H1 (cell line): Measurements from ENCODE around the gene FAM219A. TPM values are rescaled to one million over a fixed set of nuclear protein-coding genes. Genes with fewer than 3 reads are reported as not detected.
"Not testable (repeated sequence)": the region's sequence is repeated elsewhere in the genome, so short reads cannot be mapped to it uniquely, and the experiment has no call there.

Experiments used
- CTCF ChIA-PET: fragments of 300-600 bp; sonication (Branson Sonifier 250); formaldehyde crosslinking; loops from one replicate; lab custom pipeline; 2021; ENCODE audit not compliant: partially characterized antibody; lab: Charles Lee
- POLR2A ChIA-PET: fragments of 300-600 bp; sonication (Branson Sonifier 250); formaldehyde crosslinking; loops from one replicate; lab custom pipeline; 2021; ENCODE audit warnings: inconsistent platforms; ENCODE audit not compliant: partially characterized antibody; lab: Charles Lee
- DNase-seq, 2 experiments: peaks; one replicate each; pipeline versions ENCODE4 v3.0.0 to v3.0.0-alpha.2; 2010 to 2022; ENCODE audit warnings: low spot score in 2 of 2, low read depth in 1 of 2, mixed read lengths in 1 of 2
- FAIRE-seq: peaks from 2 replicates; lab custom pipeline; 2011; peaks lifted over from hg19 to GRCh38; lab: Jason Lieb, UNC
- H2AFZ ChIP-seq: 2 replicates; pipeline ENCODE4 v1.8.1; 2012; ENCODE audit warnings: low read length, inconsistent platforms
- H2AK5ac ChIP-seq: 2 replicates; pipeline ENCODE4 v1.6.1; 2013; ENCODE audit warnings: low read depth, low read length
- H2BK120ac ChIP-seq: replicated peaks from 2 replicates; pipeline ENCODE3; 2013; ENCODE audit warnings: low read depth, low read length, inconsistent platforms
- H2BK12ac ChIP-seq: 2 replicates; pipeline ENCODE4 v1.6.1; 2013; ENCODE audit warnings: low read depth, low read length
- H2BK15ac ChIP-seq: 2 replicates; pipeline ENCODE4 v1.6.1; 2013; ENCODE audit warnings: low read length
- H2BK20ac ChIP-seq: 2 replicates; pipeline ENCODE4 v1.6.1; 2013; ENCODE audit warnings: low read length
- H2BK5ac ChIP-seq: 2 replicates; pipeline ENCODE4 v1.6.1; 2013; ENCODE audit warnings: low read depth, low read length
- H3K14ac ChIP-seq: 2 replicates; pipeline ENCODE4 v1.6.1; 2013; ENCODE audit warnings: inconsistent platforms; ENCODE audit not compliant: insufficient read length
- H3K18ac ChIP-seq: 2 replicates; pipeline ENCODE4 v1.6.1; 2013; ENCODE audit warnings: low read length; ENCODE audit errors: extremely low read depth
- H3K23ac ChIP-seq: 2 replicates; pipeline ENCODE4 v1.6.1; 2013; ENCODE audit warnings: inconsistent platforms; ENCODE audit not compliant: insufficient read length
- H3K23me2 ChIP-seq: 2 replicates; pipeline ENCODE4 v1.6.1; 2013; ENCODE audit warnings: low read depth, low read length
- H3K27ac ChIP-seq: 2 replicates; pipeline ENCODE4 v1.6.1; 2011; ENCODE audit warnings: low read depth, low read length, inconsistent platforms
- H3K27me3 ChIP-seq, 4 experiments: replicated peaks in 1 of 4; 1 replicate in 1 of 4; 2 replicates in 3 of 4; pipeline versions ENCODE4 v1.6.1 to v1.8.1; 2011 to 2013; ENCODE audit warnings: low read length in 3 of 4, mild to moderate bottlenecking in 3 of 4, inconsistent platforms in 2 of 4, mixed read lengths in 2 of 4, moderate library complexity in 1 of 4; ENCODE audit not compliant: control insufficient read depth in 3 of 4, insufficient read depth in 3 of 4; ENCODE audit errors: extremely low read depth in 1 of 4
- H3K36me3 ChIP-seq, 4 experiments: 2 replicates each; pipeline versions ENCODE4 v1.6.1 to v1.8.1; 2011 to 2013; ENCODE audit warnings: mild to moderate bottlenecking in 4 of 4, low read length in 3 of 4, moderate library complexity in 2 of 4, control low read depth in 1 of 4, inconsistent platforms in 1 of 4; ENCODE audit not compliant: insufficient read depth in 4 of 4, control insufficient read depth in 2 of 4
- H3K4ac ChIP-seq: replicated peaks from 2 replicates; pipeline ENCODE3; 2013; ENCODE audit warnings: low read length, low read depth, mixed read lengths, inconsistent platforms; ENCODE audit not compliant: insufficient read length
- H3K4me1 ChIP-seq, 4 experiments: replicated peaks in 1 of 4; 1 replicate in 1 of 4; 2 replicates in 3 of 4; pipeline versions ENCODE4 v1.6.1 to v1.8.1; 2011 to 2013; ENCODE audit warnings: low read length in 3 of 4, inconsistent platforms in 2 of 4, mixed read lengths in 1 of 4; ENCODE audit not compliant: insufficient read depth in 4 of 4, control insufficient read depth in 3 of 4
- H3K4me2 ChIP-seq, 2 experiments: 2 replicates each; pipeline versions ENCODE4 v1.6.1 to v1.8.1; 2011 to 2013; ENCODE audit warnings: low read depth in 2 of 2, low read length in 2 of 2, control low read depth in 1 of 2, inconsistent platforms in 1 of 2, mild to moderate bottlenecking in 1 of 2; ENCODE audit not compliant: insufficient read depth in 1 of 2
- H3K4me3 ChIP-seq, 4 experiments: fragments of 200-600, 300-600 bp in 1 of 4; sonication (generic), shearing (Covaris generic), sonication (Bioruptor Twin) in 1 of 4; 2 replicates each; pipeline versions ENCODE4 v1.5.1 to v1.8.1; 2011 to 2016; ENCODE audit warnings: low read length in 4 of 4, low read depth in 3 of 4, control low read depth in 2 of 4, inconsistent platforms in 2 of 4, mild to moderate bottlenecking in 2 of 4, mixed read lengths in 1 of 4, moderate library complexity in 1 of 4; ENCODE audit not compliant: insufficient read depth in 2 of 4; ENCODE audit errors: extremely low read depth in 1 of 4
- H3K56ac ChIP-seq: replicated peaks from 2 replicates; pipeline ENCODE3; 2013; ENCODE audit warnings: low read depth, mild to moderate bottlenecking, mixed read lengths, low read length, inconsistent platforms; ENCODE audit not compliant: insufficient read length
- H3K79me1 ChIP-seq: 2 replicates; pipeline ENCODE4 v1.6.1; 2013; ENCODE audit warnings: low read depth, low read length, control low read depth
- H3K79me2 ChIP-seq, 2 experiments: 2 replicates each; pipeline versions ENCODE4 v1.6.1 to v1.8.1; 2012 to 2013; ENCODE audit warnings: low read length in 2 of 2, mild to moderate bottlenecking in 2 of 2, inconsistent platforms in 1 of 2; ENCODE audit not compliant: insufficient read depth in 2 of 2, control insufficient read depth in 1 of 2
- H3K9ac ChIP-seq, 4 experiments: replicated peaks in 1 of 4; 1 replicate in 1 of 4; 2 replicates in 3 of 4; pipeline versions ENCODE4 v1.6.1 to v1.8.1; 2011 to 2013; ENCODE audit warnings: low read depth in 3 of 4, low read length in 3 of 4, control low read depth in 2 of 4, mild to moderate bottlenecking in 2 of 4, moderate library complexity in 2 of 4, inconsistent platforms in 1 of 4; ENCODE audit errors: extremely low read depth in 1 of 4
- H3K9me3 ChIP-seq, 2 experiments: 2 replicates each; pipeline versions ENCODE4 v1.6.1 to v1.8.1; 2012 to 2013; ENCODE audit warnings: mild to moderate bottlenecking in 2 of 2, moderate library complexity in 2 of 2, control low read depth in 1 of 2, inconsistent platforms in 1 of 2, low read depth in 1 of 2, low read length in 1 of 2, mixed read lengths in 1 of 2; ENCODE audit not compliant: insufficient read depth in 2 of 2
- H4K20me1 ChIP-seq, 2 experiments: replicated peaks in 1 of 2; 2 replicates each; pipeline versions ENCODE3 to v1.8.1; 2011 to 2013; ENCODE audit warnings: inconsistent platforms in 2 of 2, low read length in 2 of 2, mild to moderate bottlenecking in 1 of 2; ENCODE audit not compliant: insufficient read depth in 2 of 2, control insufficient read depth in 1 of 2
- H4K5ac ChIP-seq: 2 replicates; pipeline ENCODE4 v1.6.1; 2013; ENCODE audit warnings: low read length, low read depth, mixed read lengths, inconsistent platforms; ENCODE audit not compliant: insufficient read length
- H4K8ac ChIP-seq: 2 replicates; pipeline ENCODE4 v1.8.0; 2013; ENCODE audit warnings: mild to moderate bottlenecking, moderate library complexity, low read length, inconsistent platforms; ENCODE audit not compliant: insufficient read depth; ENCODE audit errors: extremely low read depth
- H4K91ac ChIP-seq: replicated peaks from 2 replicates; pipeline ENCODE3; 2013; ENCODE audit warnings: low read length, mixed read lengths, inconsistent platforms; ENCODE audit not compliant: insufficient read length
- WGBS, 2 experiments: shearing (Covaris generic) in 1 of 2; methylation state at CpG; one replicate each; pipeline versions ENCODE4 v1.1.6 to v1.1.7; 2013 to 2015; ENCODE audit warnings: low lambda C conversion rate in 2 of 2, mixed read lengths in 2 of 2, inconsistent platforms in 1 of 2, low coverage in 1 of 2, missing lambda C conversion rate in 1 of 2; ENCODE audit not compliant: insufficient replicate concordance in 2 of 2, insufficient coverage in 1 of 2, insufficient read length in 1 of 2; ENCODE audit errors: extremely low coverage in 1 of 2, missing lambda C conversion rate in 1 of 2; 5-methylcytosine and 5-hydroxymethylcytosine counted together
- polyA plus RNA-seq, 7 experiments: library from polyadenylated mRNA; depleted of rRNA in 3 of 7; stranded (reverse) in 5 of 7; unstranded in 2 of 7; fragments of >200 nt in 5 of 7; fragments of 200-250 nt in 2 of 7; gene quantifications; 1 replicate in 5 of 7; 2 replicates in 1 of 7; 4 replicates in 1 of 7; pipeline versions ENCODE4 v1.2.1 to v1.2.3, GENCODE V29; 2011 to 2013; ENCODE audit warnings: missing spikeins in 2 of 7, mixed read lengths in 2 of 7
- total RNA-seq: library from RNA; stranded (reverse); fragmentation: NEBNext Ultra II Directional; extraction: Animal tissue kit (Norgen Biotek cat#: 25700); gene quantifications from 2 replicates; pipeline ENCODE4 v1.2.1, GENCODE V29; 2021

FAM219A gene
- total and polyA plus RNA-seq, 2 of the 8 experiments (the other 6 are each of a cell fraction or from before 2014, with no cell fraction given) = 7.7 to 10.4 TPM

DNA sequence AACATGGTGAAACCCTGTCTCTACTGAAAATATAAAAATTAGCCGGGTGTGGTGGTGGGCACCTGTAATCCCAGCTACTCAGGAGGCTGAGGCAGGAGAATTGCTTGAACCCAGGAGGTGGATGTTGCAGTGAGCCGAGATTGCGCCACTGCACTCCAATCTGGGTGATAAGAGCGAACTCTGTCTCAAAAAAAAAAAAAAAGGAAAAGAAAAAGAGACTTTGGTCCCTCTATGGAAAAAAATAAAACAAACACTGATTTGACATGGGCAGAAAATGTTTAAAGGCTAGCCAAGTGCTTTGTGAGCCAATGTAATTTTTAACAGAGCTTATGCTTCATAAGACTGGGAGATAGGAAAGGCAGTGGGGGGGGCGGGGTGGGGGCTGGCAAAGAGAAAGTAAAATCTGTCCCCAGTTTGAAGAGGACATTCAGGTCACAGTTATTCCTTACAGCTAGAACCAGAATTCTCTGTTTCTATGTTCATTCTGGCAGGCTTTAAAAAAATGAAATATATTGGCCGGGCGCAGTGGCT lies 106.2 kb downstream of the FAM219A start:
- H4K91ac ChIP-seq, H2AFZ ChIP-seq, H2BK5ac ChIP-seq, H2BK120ac ChIP-seq, H3K9me3 ChIP-seq, H2BK20ac ChIP-seq, H3K79me2 ChIP-seq, H4K20me1 ChIP-seq, H3K27ac ChIP-seq, H2BK15ac ChIP-seq, H3K4me2 ChIP-seq, H3K18ac ChIP-seq, H3K79me1 ChIP-seq, H4K5ac ChIP-seq, H2AK5ac ChIP-seq, DNase-seq, FAIRE-seq, H3K27me3 ChIP-seq, H3K14ac ChIP-seq, H3K4me3 ChIP-seq, H3K4ac ChIP-seq, H3K23me2 ChIP-seq, H3K4me1 ChIP-seq, H3K9ac ChIP-seq, H3K23ac ChIP-seq, H4K8ac ChIP-seq, H2BK12ac ChIP-seq, H3K36me3 ChIP-seq, POLR2A ChIA-PET, H3K56ac ChIP-seq: not testable (repeated sequence)
- CTCF ChIA-PET = interaction anchor here (1.5 to 7.8 kb wide), 3 partner anchors 12 to 21 kb away, joined by 3 to 56 read pairs (median 6); no protein-coding TSS in a partner anchor
- 84% methylated on average over 4 of the region's 7 CpGs; no CpG with 5 or more reads in 1 of the 2 experiments for WGBS, 2 experiments
